HEK293T (cell line): ENCODE measurements around the gene IP6K2.

Experiments
- ARNT ChIP-seq: fragments of 450-650 bp; IDR thresholded peaks from 2 replicates; pipeline ENCODE4 v1.6.1; 2017; ENCODE audit warnings: mild to moderate bottlenecking
- BHLHE40 ChIP-seq: fragments of 450-650 bp; IDR thresholded peaks from 2 replicates; pipeline ENCODE4 v1.6.1; 2016; ENCODE audit warnings: mild to moderate bottlenecking, moderate library complexity, borderline replicate concordance
- CTBP1 ChIP-seq: fragments of 450-650 bp; IDR thresholded peaks from 2 replicates; pipeline ENCODE4 v1.6.1; 2016; ENCODE audit warnings: borderline replicate concordance
- FOXA1 ChIP-seq: fragments of 450-650 bp; IDR thresholded peaks from 2 replicates; pipeline ENCODE4 v1.6.1; 2016; ENCODE audit warnings: mild to moderate bottlenecking
- FOXK2 ChIP-seq: fragments of 450-650 bp; IDR thresholded peaks from 2 replicates; pipeline ENCODE4 v1.6.1; 2016; ENCODE audit warnings: mild to moderate bottlenecking
- FOXM1 ChIP-seq: fragments of 450-650 bp; IDR thresholded peaks from 2 replicates; pipeline ENCODE4 v1.6.1; 2017; ENCODE audit warnings: mild to moderate bottlenecking, borderline replicate concordance
- HDGF ChIP-seq: fragments of 450-650 bp; IDR thresholded peaks from 2 replicates; pipeline ENCODE4 v1.6.1; 2017; ENCODE audit warnings: antibody characterized with exemption, borderline replicate concordance
- L3MBTL2 ChIP-seq: fragments of 450-650 bp; conservative IDR thresholded peaks from 2 replicates; pipeline ENCODE4 v1.6.1; 2016; ENCODE audit warnings: mild to moderate bottlenecking
- LEF1 ChIP-seq: fragments of 450-650 bp; IDR thresholded peaks from 2 replicates; pipeline ENCODE4 v1.6.1; 2017; ENCODE audit warnings: mild to moderate bottlenecking, borderline replicate concordance
- NFRKB ChIP-seq: fragments of 450-650 bp; IDR thresholded peaks from 2 replicates; pipeline ENCODE4 v1.6.1; 2016; ENCODE audit warnings: mild to moderate bottlenecking, moderate library complexity
- SP1 ChIP-seq: fragments of 450-650 bp; IDR thresholded peaks from 2 replicates; pipeline ENCODE4 v1.6.1; 2017
- TARDBP ChIP-seq: fragments of 450-650 bp; IDR thresholded peaks from 2 replicates; pipeline ENCODE4 v1.6.1; 2016
- ZNF384 ChIP-seq: fragments of 450-650 bp; IDR thresholded peaks from 2 replicates; pipeline ENCODE4 v1.6.1; 2016

- TF ChIP-seq HDGF (peak; percentile 82; the same call in 1 of the 2 replicates), CTBP1 (no peak), ZNF384 (no peak), L3MBTL2 (0 out of 2 replicates have a peak, but pooled peaks have one; percentile 15), BHLHE40 (no peak), NFRKB (no peak), SP1 (no peak), FOXA1 (no peak), LEF1 (no peak), TARDBP (no peak), ARNT (no peak), FOXM1 (no peak), FOXK2 (no peak)
These were observed at the start of gene IP6K2 for GRCh38 chr3:48716982-48717746.
